Activated T-cell treated with anti-CD3 and anti-CD28 coated beads, Interleukin-2, amount 50 U/mL, for 24 hours (primary cell): ENCODE measurements around the gene HLA-DMA.

ENCODE experiments used
- DNase-seq: peaks from one replicate; pipeline ENCODE4 v3.0.0-alpha.2; 2020
- H3K27ac Mint-ChIP-seq: 2 replicates; pipeline ENCODE4 v1.8.0; 2020; ENCODE audit warnings: mild to moderate bottlenecking, mixed read lengths
- H3K27me3 Mint-ChIP-seq: 2 replicates; pipeline ENCODE4 v1.8.0; 2020; ENCODE audit warnings: mixed read lengths
- H3K36me3 Mint-ChIP-seq: 2 replicates; pipeline ENCODE4 v1.8.0; 2020; ENCODE audit warnings: low read depth, mixed read lengths
- H3K4me1 Mint-ChIP-seq: 2 replicates; pipeline ENCODE4 v1.8.0; 2020; ENCODE audit warnings: low read depth, mixed read lengths
- H3K4me3 Mint-ChIP-seq: 2 replicates; pipeline ENCODE4 v1.8.0; 2020; ENCODE audit warnings: mild to moderate bottlenecking, moderate library complexity, mixed read lengths
- H3K9me3 Mint-ChIP-seq: 2 replicates; pipeline ENCODE4 v1.8.0; 2020; ENCODE audit warnings: mixed read lengths

HLA-DMA gene

GRCh38 chr6:32979720-32980487, 27.0 kb upstream of the HLA-DMA start:
- no peaks in the 10 kb centered on the region for H3K27me3 Mint-ChIP-seq
- H3K9me3 Mint-ChIP-seq, result no peaks in the 10 kb centered on the region
- peak overlapping the region; percentile 100 for H3K27ac Mint-ChIP-seq
- H3K36me3 Mint-ChIP-seq, result peaks cover 82% of the 10 kb centered on the region
- H3K4me1 Mint-ChIP-seq, result peaks cover 85% of the 10 kb centered on the region
- no peak for DNase-seq
- peak overlapping the region; percentile 16 for H3K4me3 Mint-ChIP-seq

- Mint-ChIP-seq H3K27ac (peak overlapping the region; percentile 100), H3K4me1 (peaks cover 67% of the 10 kb centered on the region), H3K27me3 (no peaks in the 10 kb centered on the region), H3K9me3 (no peaks in the 10 kb centered on the region), H3K4me3 (peak overlapping the region; percentile 92), H3K36me3 (peaks cover 100% of the 10 kb centered on the region)
- DNase-seq, result no peak
Observed at GRCh38 chr6:32977953-32978324, 25.0 kb upstream of the HLA-DMA start.

- peaks cover 100% of the 10 kb centered on the region for H3K36me3 Mint-ChIP-seq
- peaks cover 63% of the 10 kb centered on the region for H3K4me1 Mint-ChIP-seq
Observed at GRCh38 chr6:32977272-32977952, 24.5 kb upstream of the HLA-DMA start.

GRCh38 chr6:32976334-32977069, 23.6 kb upstream of the HLA-DMA start:
- Mint-ChIP-seq H3K4me1 (peaks cover 58% of the 10 kb centered on the region), H3K27ac (peak overlapping the region; percentile 100), H3K27me3 (no peaks in the 10 kb centered on the region)

More at GRCh38 chr6:32977272-32977952, 24.5 kb upstream of the HLA-DMA start:
- peak overlapping the region; percentile 100 for H3K27ac Mint-ChIP-seq
- H3K27me3 Mint-ChIP-seq, result no peaks in the 10 kb centered on the region
- H3K9me3 Mint-ChIP-seq, result no peaks in the 10 kb centered on the region
- H3K4me3 Mint-ChIP-seq, result peak overlapping the region; percentile 92
- no peak for DNase-seq

GRCh38 chr6:32975886-32976285, 23.0 kb upstream of the HLA-DMA start:
- Mint-ChIP-seq H3K4me3 (peak overlapping the region; percentile 92), H3K9me3 (no peaks in the 10 kb centered on the region), H3K4me1 (peaks cover 56% of the 10 kb centered on the region), H3K27ac (peak overlapping the region; percentile 100), H3K36me3 (peaks cover 100% of the 10 kb centered on the region), H3K27me3 (no peaks in the 10 kb centered on the region)
- no peak for DNase-seq

More at GRCh38 chr6:32976334-32977069, 23.6 kb upstream of the HLA-DMA start:
- peak overlapping the region; percentile 92 for H3K4me3 Mint-ChIP-seq
- H3K36me3 Mint-ChIP-seq, result peaks cover 100% of the 10 kb centered on the region
- no peaks in the 10 kb centered on the region for H3K9me3 Mint-ChIP-seq
- no peak for DNase-seq

- peaks cover 98% of the 10 kb centered on the region for H3K36me3 Mint-ChIP-seq
- H3K27ac Mint-ChIP-seq, result peak overlapping the region; percentile 100
- H3K9me3 Mint-ChIP-seq, result no peaks in the 10 kb centered on the region
- peak overlapping the region; percentile 92 for H3K4me3 Mint-ChIP-seq
- no peaks in the 10 kb centered on the region for H3K27me3 Mint-ChIP-seq
- peak; percentile 47 for DNase-seq
- peaks cover 46% of the 10 kb centered on the region for H3K4me1 Mint-ChIP-seq
Observed at GRCh38 chr6:32974541-32975308, 21.8 kb upstream of the HLA-DMA start.

GRCh38 chr6:32974016-32974333, 21.1 kb upstream of the HLA-DMA start:
- peak overlapping the region; percentile 92 for H3K4me3 Mint-ChIP-seq
- H3K27ac Mint-ChIP-seq, result peak overlapping the region; percentile 100
- H3K9me3 Mint-ChIP-seq, result no peaks in the 10 kb centered on the region
- H3K4me1 Mint-ChIP-seq, result peaks cover 38% of the 10 kb centered on the region
- H3K36me3 Mint-ChIP-seq, result peaks cover 98% of the 10 kb centered on the region
- DNase-seq, result no peak
- no peaks in the 10 kb centered on the region for H3K27me3 Mint-ChIP-seq

- peak overlapping the region; percentile 100 for H3K27ac Mint-ChIP-seq
- H3K36me3 Mint-ChIP-seq, result peaks cover 94% of the 10 kb centered on the region
- H3K4me1 Mint-ChIP-seq, result peaks cover 33% of the 10 kb centered on the region
- peak; percentile 68 for DNase-seq
- H3K4me3 Mint-ChIP-seq, result peak overlapping the region; percentile 92
- no peaks in the 10 kb centered on the region for H3K9me3 Mint-ChIP-seq
- no peaks in the 10 kb centered on the region for H3K27me3 Mint-ChIP-seq
Observed at GRCh38 chr6:32973144-32974015, 20.5 kb upstream of the HLA-DMA start.

GRCh38 chr6:32972353-32973143, 19.7 kb upstream of the HLA-DMA start:
- Mint-ChIP-seq H3K27ac (peak overlapping the region; percentile 100), H3K27me3 (no peaks in the 10 kb centered on the region), H3K9me3 (no peaks in the 10 kb centered on the region), H3K4me1 (peaks cover 25% of the 10 kb centered on the region), H3K4me3 (peak overlapping the region; percentile 92), H3K36me3 (peaks cover 90% of the 10 kb centered on the region)
- DNase-seq, result no peak

- Mint-ChIP-seq H3K27ac (peak overlapping the region; percentile 100), H3K9me3 (no peaks in the 10 kb centered on the region), H3K4me3 (peak overlapping the region; percentile 92), H3K36me3 (peaks cover 87% of the 10 kb centered on the region), H3K4me1 (peaks cover 24% of the 10 kb centered on the region), H3K27me3 (no peaks in the 10 kb centered on the region)
- peak; percentile 99 for DNase-seq
Observed at GRCh38 chr6:32971581-32972352, 18.9 kb upstream of the HLA-DMA start.

- peak overlapping the region; percentile 92 for H3K4me3 Mint-ChIP-seq
- H3K27ac Mint-ChIP-seq, result peak overlapping the region; percentile 100
- no peaks in the 10 kb centered on the region for H3K9me3 Mint-ChIP-seq
- H3K36me3 Mint-ChIP-seq, result peaks cover 81% of the 10 kb centered on the region
- H3K4me1 Mint-ChIP-seq, result peaks cover 23% of the 10 kb centered on the region
- no peaks in the 10 kb centered on the region for H3K27me3 Mint-ChIP-seq
- no peak for DNase-seq
Observed at GRCh38 chr6:32971242-32971580, 18.3 kb upstream of the HLA-DMA start.

GRCh38 chr6:32970413-32971241, 17.7 kb upstream of the HLA-DMA start:
- H3K4me3 Mint-ChIP-seq, result peak overlapping the region; percentile 92
- H3K27me3 Mint-ChIP-seq, result no peaks in the 10 kb centered on the region
- peak overlapping the region; percentile 100 for H3K27ac Mint-ChIP-seq
- peak; percentile 89 for DNase-seq
- H3K4me1 Mint-ChIP-seq, result peaks cover 22% of the 10 kb centered on the region
- peaks cover 76% of the 10 kb centered on the region for H3K36me3 Mint-ChIP-seq
- H3K9me3 Mint-ChIP-seq, result no peaks in the 10 kb centered on the region
